ENCODE measurements around the gene DPF1. TPM values are rescaled to one million over a fixed set of nuclear protein-coding genes. Genes with fewer than 3 reads are reported as not detected.

DPF1 gene
- total RNA-seq, 4 donors from 2014 or later: not detected

GRCh38 chr19:38193445-38193844 lies 30.6 kb downstream of the DPF1 start:
- DNase-seq: no peak
- Histone ChIP-seq H3K4me3 (no peak overlapping the region), H3K27me3 (no peaks in the 10 kb centered on the region), H3K9me3 (no peaks in the 10 kb centered on the region), H3K4me1 (no peaks in the 10 kb centered on the region), H3K27ac (no peak overlapping the region), H3K36me3 (peaks cover 0 to 2% (median 0%) of the 10 kb centered on the region in 4 donors)
- in situ Hi-C loops (cut with MboI; ENCODE audit: low pct_ligation_motif_present in 1 of 4, low pct_unique_long_range_greater_than_20kb in 1 of 4, low sequenced_read_pairs in 3 of 4): no loop called here
- intact Hi-C loops (cut with DNase I; ENCODE audit: low total_unique reads): no loop called here
- 94% methylated on average over 29 of the region's 29 CpGs; no CpG with 5 or more reads in 1 of the 2 donors for WGBS, 2 donors (ENCODE audit: low coverage in 1 of 2)
- no peak for TF ChIP-seq POLR2A (IDR thresholded peaks at IDR 0.05)
- TF ChIP-seq POLR2AphosphoS5 (IDR thresholded peaks at IDR 0.05): no peak
- TF ChIP-seq CTCF (IDR thresholded peaks at IDR 0.05): no peak
- TF ChIP-seq EP300 (IDR thresholded peaks at IDR 0.05; ENCODE audit: low read depth): no peak

- 89% methylated on average over 13 of the region's 13 CpGs; no CpG with 5 or more reads in 1 of the 2 donors for WGBS, 2 donors (ENCODE audit: low coverage in 1 of 2)
- TF ChIP-seq CTCF (IDR thresholded peaks at IDR 0.05) (no peak), POLR2A (IDR thresholded peaks at IDR 0.05) (no peak), POLR2AphosphoS5 (IDR thresholded peaks at IDR 0.05) (no peak), EP300 (IDR thresholded peaks at IDR 0.05; ENCODE audit: low read depth) (no peak)
- DNase-seq: no peak
- peaks cover 0 to 2% (median 0%) of the 10 kb centered on the region in 4 donors for H3K36me3 ChIP-seq
- H3K9me3 ChIP-seq: no peaks in the 10 kb centered on the region
- H3K4me3 ChIP-seq: no peak overlapping the region
- in situ Hi-C loops (cut with MboI; ENCODE audit: low pct_ligation_motif_present in 1 of 4, low pct_unique_long_range_greater_than_20kb in 1 of 4, low sequenced_read_pairs in 3 of 4): no loop called here
- intact Hi-C loops (cut with DNase I; ENCODE audit: low total_unique reads): no loop called here
- H3K27ac ChIP-seq: no peak overlapping the region
- H3K4me1 ChIP-seq: no peaks in the 10 kb centered on the region
- no peaks in the 10 kb centered on the region for H3K27me3 ChIP-seq
Observed at GRCh38 chr19:38191747-38192146, 32.3 kb downstream of the DPF1 start.

- H3K27ac ChIP-seq: no peak overlapping the region
- intact Hi-C loops (cut with DNase I; ENCODE audit: low total_unique reads): no loop called here
- whole genome bisulfite sequencing, 2 donors (ENCODE audit: low coverage in 1 of 2): 93% methylated on average over 6 of the region's 6 CpGs; no CpG with 5 or more reads in 1 of the 2 donors
- no peaks in the 10 kb centered on the region for H3K4me1 ChIP-seq
- in situ Hi-C loops (cut with MboI; ENCODE audit: low pct_ligation_motif_present in 1 of 4, low pct_unique_long_range_greater_than_20kb in 1 of 4, low sequenced_read_pairs in 3 of 4): no loop called here
- H3K27me3 ChIP-seq: no peaks in the 10 kb centered on the region
- H3K36me3 ChIP-seq: peaks cover 0 to 2% (median 0%) of the 10 kb centered on the region in 4 donors
- DNase-seq: no peak
- TF ChIP-seq EP300 (IDR thresholded peaks at IDR 0.05; ENCODE audit: low read depth): no peak
- no peak for TF ChIP-seq POLR2AphosphoS5 (IDR thresholded peaks at IDR 0.05)
- no peak for TF ChIP-seq CTCF (IDR thresholded peaks at IDR 0.05)
- no peaks in the 10 kb centered on the region for H3K9me3 ChIP-seq
- no peak overlapping the region for H3K4me3 ChIP-seq
Observed at GRCh38 chr19:38190793-38191192, 33.2 kb downstream of the DPF1 start.

GRCh38 chr19:38190061-38190460 lies 34.0 kb downstream of the DPF1 start:
- Histone ChIP-seq H3K27me3 (no peaks in the 10 kb centered on the region), H3K27ac (no peak overlapping the region), H3K9me3 (no peaks in the 10 kb centered on the region), H3K4me1 (no peaks in the 10 kb centered on the region), H3K4me3 (no peak overlapping the region), H3K36me3 (peaks cover 0 to 2% (median 0%) of the 10 kb centered on the region in 4 donors)
- WGBS, 2 donors (ENCODE audit: low coverage in 1 of 2): 74% methylated on average over 6 of the region's 6 CpGs; no CpG with 5 or more reads in 1 of the 2 donors
- TF ChIP-seq POLR2AphosphoS5 (IDR thresholded peaks at IDR 0.05) (no peak), EP300 (IDR thresholded peaks at IDR 0.05; ENCODE audit: low read depth) (no peak), CTCF (IDR thresholded peaks at IDR 0.05) (no peak), POLR2A (IDR thresholded peaks at IDR 0.05) (no peak)
- in situ Hi-C loops (cut with MboI; ENCODE audit: low pct_ligation_motif_present in 1 of 4, low pct_unique_long_range_greater_than_20kb in 1 of 4, low sequenced_read_pairs in 3 of 4) (no loop called here), intact Hi-C loops (cut with DNase I; ENCODE audit: low total_unique reads) (no loop called here)
- DNase-seq: no peak
